Measurements from ENCODE around the gene BUB1.

Gene BUB1

GRCh38 chr2:110677530-110678456 lies at the start of gene BUB1:
BUB1 (minus strand) TSS chr2:110678063; CDS start chr2:110677995, 68 bp downstream.
- peak within 1 kb of the TSS; percentile 91 for H3K4me3 ChIP-seq (ENCODE audit: control insufficient read depth, low read depth, low read length)
- peak; percentile 95 for DNase-seq (ENCODE audit: low read depth)
- TF ChIP-seq CTCF (conservative IDR thresholded peaks at IDR 0.05; ENCODE audit: control insufficient read depth, insufficient read depth, low read depth, low read length) = no peak

GRCh38 chr2:110726285-110726684 lies 48.4 kb upstream of the BUB1 start:
- TF ChIP-seq CTCF (conservative IDR thresholded peaks at IDR 0.05; ENCODE audit: control insufficient read depth, insufficient read depth, low read depth, low read length) = no peak
- no peak overlapping the region for H3K4me3 ChIP-seq (ENCODE audit: control insufficient read depth, low read depth, low read length)
- DNase-seq (ENCODE audit: low read depth) = no peak

GRCh38 chr2:110725859-110726258 lies 48.0 kb upstream of the BUB1 start:
- no peak for DNase-seq (ENCODE audit: low read depth)
- no peak for TF ChIP-seq CTCF (conservative IDR thresholded peaks at IDR 0.05; ENCODE audit: control insufficient read depth, insufficient read depth, low read depth, low read length)
- H3K4me3 ChIP-seq (ENCODE audit: control insufficient read depth, low read depth, low read length) = no peak overlapping the region

GRCh38 chr2:110725370-110725769 lies 47.5 kb upstream of the BUB1 start:
- DNase-seq (ENCODE audit: low read depth) = no peak
- no peak for TF ChIP-seq CTCF (conservative IDR thresholded peaks at IDR 0.05; ENCODE audit: control insufficient read depth, insufficient read depth, low read depth, low read length)
- H3K4me3 ChIP-seq (ENCODE audit: control insufficient read depth, low read depth, low read length) = no peak overlapping the region

GRCh38 chr2:110724820-110725219 lies 47.0 kb upstream of the BUB1 start:
- no peak overlapping the region for H3K4me3 ChIP-seq (ENCODE audit: control insufficient read depth, low read depth, low read length)
- no peak for TF ChIP-seq CTCF (conservative IDR thresholded peaks at IDR 0.05; ENCODE audit: control insufficient read depth, insufficient read depth, low read depth, low read length)
- no peak for DNase-seq (ENCODE audit: low read depth)

GRCh38 chr2:110720547-110720946 lies 42.7 kb upstream of the BUB1 start:
- no peak for TF ChIP-seq CTCF (conservative IDR thresholded peaks at IDR 0.05; ENCODE audit: control insufficient read depth, insufficient read depth, low read depth, low read length)
- no peak for DNase-seq (ENCODE audit: low read depth)
- no peak overlapping the region for H3K4me3 ChIP-seq (ENCODE audit: control insufficient read depth, low read depth, low read length)

Measured in fibroblast of mammary gland (primary cell).